ENCODE measurements around the gene RPL31. TPM values are rescaled to one million over a fixed set of nuclear protein-coding genes. Genes with fewer than 3 reads are reported as not detected.

The RPL31 gene
- total RNA-seq, 1 donor from 2014 or later, result 1,542 TPM

Other genes starting within 250 kb of the RPL31 start
- gene NPAS2, start 182.2 kb upstream of the RPL31 start, total RNA-seq, result 4.8 and 11.7 TPM in 2 replicates
- gene TBC1D8, start 149.1 kb downstream of the RPL31 start, total RNA-seq, result 62.8 and 96.8 TPM in 2 replicates

Data from lung microvascular endothelial cell (primary cell).